SK-N-SH treated with all-trans-retinoic acid at 6 μM for 48 hours (cell line): ENCODE data around the gene ANKRD62.

Source experiments
- CSDC2 ChIP-seq: fragments of 250-450 bp; sonication (Bioruptor Pico); IDR thresholded peaks from 2 replicates; pipeline ENCODE4 v1.5.0; 2020; ENCODE audit warnings: mild to moderate bottlenecking, moderate library complexity
- ESRRG ChIP-seq: fragments of 250-450 bp; sonication (Bioruptor Pico); IDR thresholded peaks from 2 replicates; pipeline ENCODE4 v1.6.1; 2021; ENCODE audit warnings: mild to moderate bottlenecking
- ISL1 ChIP-seq: fragments of 250-450 bp; sonication (Bioruptor Pico); IDR thresholded peaks from 2 replicates; pipeline ENCODE4 v2.1.2; 2022; ENCODE audit warnings: mild to moderate bottlenecking, moderate library complexity
- ZFP30 ChIP-seq: fragments of 450-650 bp; formaldehyde crosslinking; IDR thresholded peaks from 2 replicates; pipeline ENCODE4 v1.5.0; 2022; ENCODE audit warnings: mild to moderate bottlenecking, moderate library complexity
- ZNF70 ChIP-seq: fragments of 450-650 bp; formaldehyde crosslinking; IDR thresholded peaks from 2 replicates; pipeline ENCODE4 v1.5.0; 2020; ENCODE audit warnings: mild to moderate bottlenecking, moderate library complexity
- TF ChIP-seq, protein P1 (sequence below): fragments of 250-450 bp; sonication (Bioruptor Pico); IDR thresholded peaks from 2 replicates; pipeline ENCODE4 v1.8.0; 2020; ENCODE audit warnings: mild to moderate bottlenecking, moderate library complexity, borderline replicate concordance

DNA sequence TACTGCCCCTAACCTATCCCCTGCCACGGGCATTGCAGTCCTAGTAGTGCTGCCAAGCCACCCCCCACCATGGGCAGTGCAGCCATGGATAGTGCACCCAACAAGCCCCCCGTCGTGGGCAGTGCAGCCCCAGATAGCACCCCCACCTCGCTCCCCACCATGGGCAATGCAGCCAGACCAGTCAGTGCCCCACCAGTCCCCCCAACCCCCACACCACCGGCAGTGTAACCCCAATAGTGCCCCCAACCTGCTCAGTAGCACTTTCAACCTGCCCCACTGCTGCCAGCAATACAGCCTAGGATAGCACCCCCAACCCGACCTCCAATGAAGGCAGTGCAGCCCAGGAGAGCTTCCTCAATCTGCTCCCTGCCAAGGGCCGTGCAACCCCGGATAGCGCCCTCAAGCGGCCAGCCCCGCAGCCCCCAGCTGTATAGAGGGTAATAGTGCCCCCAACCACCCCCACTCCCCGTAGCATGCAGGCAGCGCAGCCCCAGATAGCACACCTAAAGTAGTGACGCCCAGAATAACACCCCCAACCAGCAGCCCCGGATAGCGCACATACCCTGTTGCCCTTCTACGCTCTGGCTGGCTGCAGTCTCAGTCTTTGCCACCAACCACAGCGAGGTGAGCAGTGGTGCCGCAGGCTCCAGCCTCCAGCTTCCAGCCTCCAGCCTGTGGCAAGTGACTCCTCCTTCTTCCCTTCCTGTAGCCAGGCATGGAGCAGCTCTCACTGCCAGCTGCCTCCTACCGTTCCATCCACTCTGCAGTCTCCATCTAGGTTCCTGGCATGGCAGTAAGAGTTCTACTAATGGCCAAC, 45.4 kb upstream of the ANKRD62 start:
- TF ChIP-seq, protein P1, sequence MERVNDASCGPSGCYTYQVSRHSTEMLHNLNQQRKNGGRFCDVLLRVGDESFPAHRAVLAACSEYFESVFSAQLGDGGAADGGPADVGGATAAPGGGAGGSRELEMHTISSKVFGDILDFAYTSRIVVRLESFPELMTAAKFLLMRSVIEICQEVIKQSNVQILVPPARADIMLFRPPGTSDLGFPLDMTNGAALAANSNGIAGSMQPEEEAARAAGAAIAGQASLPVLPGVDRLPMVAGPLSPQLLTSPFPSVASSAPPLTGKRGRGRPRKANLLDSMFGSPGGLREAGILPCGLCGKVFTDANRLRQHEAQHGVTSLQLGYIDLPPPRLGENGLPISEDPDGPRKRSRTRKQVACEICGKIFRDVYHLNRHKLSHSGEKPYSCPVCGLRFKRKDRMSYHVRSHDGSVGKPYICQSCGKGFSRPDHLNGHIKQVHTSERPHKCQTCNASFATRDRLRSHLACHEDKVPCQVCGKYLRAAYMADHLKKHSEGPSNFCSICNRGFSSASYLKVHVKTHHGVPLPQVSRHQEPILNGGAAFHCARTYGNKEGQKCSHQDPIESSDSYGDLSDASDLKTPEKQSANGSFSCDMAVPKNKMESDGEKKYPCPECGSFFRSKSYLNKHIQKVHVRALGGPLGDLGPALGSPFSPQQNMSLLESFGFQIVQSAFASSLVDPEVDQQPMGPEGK (CRISPR knock-in tag), result no peak
- TF ChIP-seq ZNF70 (no peak), ISL1 (no peak), CSDC2 (no peak), ESRRG (CRISPR knock-in tag) (no peak), ZFP30 (CRISPR knock-in tag) (no peak)
